ENCODE data around the gene FRAS1.

Gene FRAS1

DNA sequence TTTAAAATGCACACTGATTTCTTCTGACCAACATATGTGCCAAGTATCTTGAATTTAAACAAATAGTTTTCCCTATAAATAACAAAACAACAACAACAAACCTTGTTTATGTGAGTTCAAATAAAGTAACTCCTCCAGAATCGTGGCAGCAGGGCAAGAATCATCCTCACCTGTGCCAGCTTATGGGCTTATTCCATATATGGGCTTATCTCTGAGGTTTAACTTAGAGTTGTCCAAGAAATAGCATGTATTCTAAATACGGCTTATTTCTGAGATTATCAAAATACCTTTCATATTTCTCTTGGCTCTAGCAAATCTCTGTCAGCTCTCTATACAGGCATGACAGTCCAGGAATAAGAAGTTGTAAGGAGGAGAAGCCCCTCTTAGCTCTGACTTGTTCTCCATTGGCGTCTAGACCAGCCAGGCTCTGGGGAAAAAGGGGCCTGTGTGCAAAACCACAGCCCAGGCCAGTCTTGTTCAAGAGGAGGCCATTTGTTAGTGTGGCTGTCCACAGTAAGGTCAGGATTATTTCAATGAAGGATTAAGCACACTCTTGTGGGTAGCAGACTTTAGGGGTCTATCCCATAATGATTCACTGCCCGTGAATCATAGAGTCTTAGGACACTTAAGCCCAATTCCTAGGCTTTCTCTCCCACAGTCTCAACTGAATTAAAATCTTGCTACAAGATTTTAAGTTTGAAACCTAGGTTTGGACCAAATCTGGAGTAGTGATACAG is 63.2 kb downstream of the FRAS1 start:
- DNase-seq = no peak

DNA sequence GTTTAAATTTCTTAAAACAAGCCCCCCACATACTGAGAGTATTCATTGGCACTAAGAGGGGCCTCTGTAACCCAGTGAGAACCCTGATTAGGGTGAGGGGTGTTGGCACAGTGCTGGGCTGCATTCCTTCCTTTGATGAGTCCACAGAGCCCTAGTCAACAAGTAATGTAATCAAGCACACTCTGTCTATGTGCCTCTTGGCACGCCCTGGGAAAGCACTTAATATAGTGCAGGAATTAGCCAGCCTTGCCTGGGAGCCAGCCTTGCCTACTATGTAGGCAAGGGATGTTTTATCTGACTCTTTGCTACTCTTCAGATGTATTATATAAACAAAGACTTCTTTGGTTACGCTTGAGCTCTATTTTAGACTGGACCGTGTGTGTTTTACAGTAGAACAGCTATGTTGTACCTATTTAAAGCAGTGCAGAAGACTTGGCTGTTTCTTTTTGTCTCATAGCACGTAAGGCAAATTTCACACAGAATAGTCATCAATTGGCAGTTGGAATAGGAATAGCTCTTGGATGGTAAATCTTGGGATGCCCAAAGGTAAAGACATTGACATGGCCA is 64.3 kb downstream of the FRAS1 start:
- DNase-seq = no peak

DNA sequence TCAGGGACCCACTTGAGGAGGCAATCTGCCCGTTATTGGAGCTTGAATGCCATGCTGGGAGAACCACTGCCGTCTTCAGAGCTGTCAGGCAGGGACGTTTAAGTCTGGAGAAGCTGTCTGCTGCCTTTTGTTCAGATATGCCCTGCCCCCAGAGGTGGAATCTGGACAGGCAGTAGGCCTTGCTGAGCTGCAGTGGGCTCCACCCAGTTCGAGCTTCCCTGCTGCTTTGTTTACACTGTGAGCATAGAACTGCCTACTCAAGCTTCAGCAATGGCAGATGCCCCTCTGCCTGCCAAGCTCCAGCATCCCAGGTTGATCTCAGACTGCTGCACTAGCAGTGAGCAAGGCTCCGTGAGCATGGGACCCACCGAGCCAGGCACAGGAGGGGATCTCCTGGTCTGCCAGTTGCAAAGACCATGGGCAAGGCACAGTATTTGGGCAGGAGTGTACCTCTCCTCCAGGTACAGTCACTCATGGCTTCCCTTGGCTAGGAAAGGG is 68.8 kb downstream of the FRAS1 start:
- peak; percentile 11 for DNase-seq

DNA sequence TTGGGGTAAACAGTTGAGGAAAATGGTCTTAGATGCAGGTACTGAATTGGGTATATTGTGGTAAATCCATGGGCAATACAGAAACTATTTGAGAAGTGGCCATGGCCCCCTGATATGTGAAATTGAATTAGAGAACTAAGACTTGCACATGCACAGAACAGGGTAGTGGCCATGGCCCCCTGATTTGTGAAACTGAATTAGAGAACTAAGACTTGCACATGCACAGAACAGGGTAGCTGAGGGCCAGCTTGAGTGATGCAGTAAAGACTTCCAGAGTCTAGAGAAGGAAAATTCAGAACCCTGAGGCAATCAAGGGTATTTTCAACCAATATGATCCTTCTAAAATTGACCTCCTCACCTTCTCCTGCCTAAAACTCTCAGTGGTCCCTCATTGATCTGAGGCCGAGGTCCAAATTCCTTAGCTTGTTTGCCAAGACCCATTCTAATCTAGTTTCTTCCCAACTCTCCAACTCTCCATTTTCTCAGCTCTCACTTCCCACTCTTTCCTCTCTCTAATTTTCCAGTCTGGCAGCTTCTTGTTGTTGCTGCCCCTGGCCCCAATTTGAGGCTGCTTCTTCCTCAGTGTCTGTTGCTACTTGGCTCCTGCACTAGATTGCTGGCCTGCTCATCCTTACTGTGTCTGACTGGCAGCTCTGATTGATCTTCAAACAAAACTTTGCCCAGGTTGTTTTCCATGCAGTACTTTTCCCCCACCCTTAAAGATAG is 72.4 kb downstream of the FRAS1 start:
- DNase-seq = no peak

DNA sequence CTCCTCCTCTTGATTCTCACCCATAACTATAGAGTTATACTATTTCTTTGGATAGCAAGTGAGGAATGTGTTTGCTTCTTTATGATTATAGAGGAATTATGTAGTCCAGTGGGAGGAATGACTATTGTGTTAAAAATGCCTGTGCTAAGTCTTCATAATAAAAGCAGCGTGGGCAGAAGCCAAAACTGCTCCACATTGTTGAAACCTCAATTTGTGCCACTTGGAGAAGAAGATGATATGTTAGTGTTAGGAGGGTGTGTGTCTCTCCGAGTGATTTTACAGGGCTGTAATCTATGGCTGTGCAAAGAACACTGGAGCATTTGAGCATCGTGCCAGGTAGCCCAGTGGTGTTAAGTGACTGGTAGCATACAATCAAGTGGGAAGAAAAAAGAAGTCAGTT is 74.3 kb downstream of the FRAS1 start:
- DNase-seq = peak; percentile 77

DNA sequence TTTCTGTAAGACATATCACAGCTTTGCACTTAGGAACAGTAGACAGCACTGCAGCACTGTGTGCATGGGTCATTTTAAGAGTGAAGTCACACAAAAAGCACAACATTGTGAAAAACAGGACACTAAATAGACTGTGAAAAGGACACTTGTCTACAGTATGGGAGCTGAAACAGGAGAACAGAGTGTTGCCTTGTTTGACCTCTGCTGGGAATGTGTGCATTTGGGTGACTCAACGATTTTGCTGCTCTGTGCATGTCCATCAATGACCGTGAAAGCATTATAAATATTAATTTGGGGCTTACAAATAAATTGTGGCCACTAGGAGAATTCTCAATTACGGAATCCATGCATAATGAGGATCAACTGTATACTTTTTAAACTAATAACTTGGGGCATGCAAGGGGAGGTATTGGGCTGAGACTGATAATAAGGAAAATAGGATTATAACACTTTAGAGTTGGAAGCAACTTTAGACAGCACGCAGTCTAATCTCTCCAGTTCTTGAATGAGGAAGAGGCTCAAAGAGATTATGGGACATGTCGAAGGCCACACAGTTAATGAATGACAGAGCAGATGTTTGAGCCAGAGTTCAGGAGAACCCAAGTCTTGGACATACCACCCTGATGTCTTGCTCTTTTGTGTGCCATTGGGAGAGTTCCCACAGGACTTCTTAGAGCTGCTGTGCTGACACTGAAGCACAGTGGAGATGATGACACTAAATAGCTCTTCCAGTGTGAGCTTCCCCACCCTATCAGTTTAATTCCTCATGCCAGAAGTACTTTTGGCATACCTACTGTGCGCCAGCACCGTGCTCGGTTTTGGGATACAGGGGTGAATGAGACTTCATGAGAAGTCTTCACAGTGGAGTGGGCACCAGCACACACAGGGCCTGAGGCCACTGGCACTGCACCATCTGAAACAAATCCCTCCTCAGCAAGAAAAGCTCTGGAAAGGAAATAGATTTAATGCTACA is 79.3 kb downstream of the FRAS1 start:
- no peak for DNase-seq

DNA sequence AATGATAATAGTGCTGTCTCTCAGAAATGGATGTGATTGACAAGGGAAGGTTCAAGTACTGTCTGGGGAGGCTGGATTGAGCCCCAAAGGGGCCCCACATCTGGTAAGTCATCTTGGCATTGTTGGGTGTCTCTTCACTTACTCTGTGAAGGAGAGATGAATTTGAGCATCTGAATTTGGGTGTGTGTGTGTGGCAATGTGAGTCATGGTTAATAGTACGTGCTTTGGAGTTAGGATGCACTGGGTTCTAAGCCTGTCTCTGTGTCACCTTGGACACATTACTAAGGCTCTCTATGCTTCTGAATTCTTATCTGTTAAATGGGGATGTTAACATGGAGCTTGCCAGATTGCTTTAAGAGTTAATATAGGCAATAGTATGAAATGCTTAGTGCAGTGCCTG is 80.4 kb downstream of the FRAS1 start:
- DNase-seq = no peak

DNA sequence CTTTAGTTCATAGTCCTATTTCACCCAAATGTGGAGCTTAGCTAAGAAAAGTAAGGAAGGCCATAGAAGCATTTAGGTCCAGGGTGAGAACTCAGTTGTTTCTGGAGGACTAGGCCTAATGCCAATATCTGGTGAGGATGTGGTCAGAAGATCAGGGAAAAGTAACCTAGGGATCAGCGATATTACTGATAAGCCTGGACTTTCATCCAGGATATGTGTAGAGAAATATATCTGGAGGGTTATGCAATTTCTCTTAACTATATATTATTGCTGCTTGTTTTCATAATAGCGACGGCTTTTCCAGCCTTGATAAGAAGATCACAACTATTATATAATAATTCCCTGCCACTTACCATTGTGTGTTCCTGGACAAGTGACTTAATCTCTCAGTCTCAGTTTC is 81.1 kb downstream of the FRAS1 start:
- no peak for DNase-seq

DNA sequence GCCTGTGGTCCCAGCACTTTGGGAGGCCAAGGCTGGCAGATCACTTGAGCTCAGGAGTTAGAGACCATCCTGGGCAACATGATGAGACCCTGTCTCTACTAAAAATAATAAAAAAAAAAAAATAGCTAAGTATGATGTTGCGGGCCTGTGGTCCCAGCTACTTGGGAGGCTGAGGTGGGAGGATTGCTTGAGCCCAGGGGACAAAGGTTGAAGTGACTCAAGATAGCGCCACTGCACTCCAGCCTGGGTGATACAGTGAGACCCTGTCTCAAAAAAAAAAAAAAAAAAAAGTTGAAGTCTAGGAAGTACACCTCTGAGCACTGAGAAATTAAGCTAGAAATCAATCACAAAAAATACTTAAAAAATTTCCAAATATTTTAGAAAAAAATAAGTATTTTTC is 86.5 kb downstream of the FRAS1 start:
- no peak for DNase-seq

DNA sequence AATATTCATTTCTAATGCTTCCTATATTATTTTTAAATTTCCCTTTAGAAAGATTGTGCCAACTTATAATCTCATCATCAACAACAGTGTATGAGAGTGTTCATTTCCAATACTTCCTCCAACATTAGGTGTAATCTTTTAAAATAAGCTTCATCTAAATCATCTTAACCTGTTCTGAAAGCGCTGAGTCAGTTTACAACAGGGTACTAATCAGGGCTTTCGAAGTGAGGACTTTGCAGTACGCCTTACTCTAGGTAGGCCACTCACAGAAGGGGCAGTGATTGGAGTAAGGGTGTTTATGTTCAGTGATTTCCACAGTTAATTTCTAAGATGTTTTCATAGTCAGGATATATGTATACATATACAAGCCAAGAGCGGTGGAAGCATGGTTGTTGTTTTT is 87.9 kb downstream of the FRAS1 start:
- no peak for DNase-seq

DNA sequence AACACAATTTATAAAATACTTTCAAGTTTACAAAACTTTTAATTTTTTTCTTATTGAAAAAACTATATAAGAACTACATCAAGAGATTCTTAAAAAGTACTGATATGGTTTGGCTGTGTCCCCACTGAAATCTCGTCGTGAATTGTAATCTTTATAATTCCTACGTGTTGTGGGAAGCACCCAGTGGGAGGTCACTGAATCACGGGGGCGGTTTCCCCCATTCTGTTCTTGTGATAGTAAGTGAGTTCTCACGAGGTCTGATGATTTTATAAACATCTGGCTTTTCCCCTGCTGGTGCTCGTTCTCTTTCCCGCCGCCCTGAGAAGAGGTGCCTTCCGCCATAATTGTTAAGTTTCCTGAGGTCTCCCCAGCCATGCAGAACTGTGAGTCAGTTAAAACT is 88.5 kb downstream of the FRAS1 start:
- DNase-seq = no peak

DNA sequence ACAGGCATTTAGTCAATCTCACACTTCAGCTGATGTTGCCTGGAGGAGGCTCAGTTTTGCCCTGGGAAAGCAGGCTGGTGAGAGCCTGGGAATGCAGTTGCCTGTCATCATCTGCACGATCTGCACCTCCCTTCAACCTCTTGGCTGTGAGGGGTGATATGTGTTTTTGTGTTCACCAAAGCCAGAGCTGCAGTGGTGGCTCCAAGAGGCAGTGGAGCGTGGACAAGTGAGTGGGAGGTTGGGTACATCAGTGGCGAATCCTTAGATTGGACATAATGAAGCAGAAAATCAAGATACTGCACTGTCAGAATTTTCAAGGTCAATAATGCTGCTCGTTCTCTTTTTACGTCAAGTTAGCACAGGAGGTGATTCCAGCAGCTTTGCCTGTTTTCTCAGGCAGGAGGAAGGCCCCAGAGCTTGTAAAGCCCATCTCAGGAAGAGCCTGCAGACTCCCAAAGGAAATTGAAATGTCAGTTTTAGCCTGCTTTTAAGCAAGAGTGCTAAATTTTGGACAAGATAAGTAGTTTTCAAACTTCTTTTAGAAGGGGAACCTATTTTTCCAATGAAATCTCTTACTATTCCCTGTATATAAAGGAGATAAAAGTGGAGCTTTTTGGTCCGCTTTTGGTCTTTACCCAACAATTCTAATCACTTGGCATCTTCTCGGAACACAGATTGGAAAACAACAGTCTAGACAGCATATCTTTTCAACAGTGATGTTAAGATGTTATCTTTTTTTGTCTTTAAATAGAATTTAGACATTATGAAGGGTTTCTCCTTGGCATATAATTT is 92.8 kb downstream of the FRAS1 start:
- no peak for DNase-seq

DNA sequence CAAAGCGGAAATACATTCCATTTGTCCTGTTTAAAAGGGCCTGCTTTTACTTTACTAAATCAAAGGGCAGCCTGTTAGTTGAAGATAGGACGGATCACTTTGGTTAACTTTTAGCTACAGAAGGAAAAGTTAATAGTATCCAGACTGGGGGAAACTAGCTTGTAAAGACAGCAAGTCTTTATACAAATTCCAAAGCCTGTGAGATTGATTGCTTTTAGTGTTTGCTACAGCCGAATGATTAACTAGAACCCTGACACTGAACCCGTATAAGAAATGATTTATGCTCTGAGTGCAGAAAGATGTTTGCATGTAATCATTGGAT is 93.4 kb downstream of the FRAS1 start:
- DNase-seq = no peak

DNA sequence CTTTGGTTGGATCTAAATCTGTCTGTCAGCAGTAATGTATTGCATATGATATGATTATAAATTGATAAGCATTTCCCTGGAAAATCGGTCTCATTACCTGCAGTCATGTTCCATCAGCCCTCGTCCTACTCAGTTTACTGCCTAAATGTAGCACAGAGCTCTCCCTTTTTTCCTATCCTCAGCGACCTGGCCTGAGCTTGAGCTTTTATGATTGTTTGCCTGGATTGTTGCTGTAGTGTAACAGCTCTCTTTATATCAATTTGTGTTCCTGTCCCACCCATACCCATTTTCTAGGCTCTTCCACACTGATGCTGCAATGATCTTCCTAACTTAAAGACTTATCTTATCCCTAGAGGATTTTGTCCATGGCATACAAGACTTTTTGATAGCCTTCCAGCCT is 95.7 kb downstream of the FRAS1 start:
- no peak for DNase-seq

DNA sequence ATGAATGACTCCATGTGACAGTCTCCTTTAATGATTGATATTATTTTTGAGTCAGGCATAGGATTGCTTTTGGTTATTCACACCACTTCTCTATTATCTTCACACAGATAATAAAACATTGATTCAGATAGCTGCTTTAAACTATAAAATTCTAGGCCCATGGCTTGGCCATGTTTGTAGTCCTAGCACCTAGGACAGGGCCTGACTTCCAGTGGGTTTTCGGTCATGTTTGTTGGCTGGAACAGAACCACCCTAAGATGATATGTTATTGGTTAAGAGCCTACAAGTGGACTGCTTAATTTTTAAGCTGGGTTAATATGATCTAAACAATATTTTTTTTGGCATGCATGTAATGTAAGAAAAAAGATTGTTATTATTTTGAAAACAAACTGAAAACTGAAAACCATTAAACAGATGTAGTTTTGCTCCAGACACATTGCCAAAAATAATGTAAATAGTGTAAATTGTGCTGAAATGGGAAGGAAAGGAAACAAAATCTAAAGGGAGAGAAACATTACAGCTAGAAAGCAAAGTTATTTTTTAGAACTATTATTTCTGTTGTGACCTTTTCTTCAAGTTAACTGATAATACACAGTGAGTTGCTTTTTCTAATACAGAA is 98.0 kb downstream of the FRAS1 start:
- DNase-seq = no peak

DNA sequence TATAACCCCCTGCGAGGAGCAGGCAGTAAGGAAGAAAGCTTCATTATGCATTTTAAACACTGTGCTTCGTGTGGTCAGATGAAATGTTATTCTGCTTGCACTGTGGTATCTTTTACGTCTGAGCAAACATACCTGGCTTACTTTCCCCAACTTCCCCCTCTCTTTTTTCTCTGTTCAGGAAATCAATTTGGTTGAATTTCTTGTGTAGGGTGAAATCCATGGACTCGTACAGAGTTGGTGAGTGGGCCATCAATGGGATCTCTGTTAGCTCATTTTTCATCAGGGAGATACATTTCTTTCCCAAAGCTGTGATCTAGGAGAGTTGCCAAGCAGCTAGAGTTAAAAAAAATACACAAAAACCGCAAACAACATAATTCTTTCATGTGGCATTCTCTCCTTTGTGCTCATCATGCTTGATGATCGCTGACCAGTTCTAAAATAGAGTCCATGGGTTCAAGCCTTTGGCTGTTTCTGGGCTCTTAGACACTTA is 98.5 kb downstream of the FRAS1 start:
- peak; percentile 66 for DNase-seq

DNA sequence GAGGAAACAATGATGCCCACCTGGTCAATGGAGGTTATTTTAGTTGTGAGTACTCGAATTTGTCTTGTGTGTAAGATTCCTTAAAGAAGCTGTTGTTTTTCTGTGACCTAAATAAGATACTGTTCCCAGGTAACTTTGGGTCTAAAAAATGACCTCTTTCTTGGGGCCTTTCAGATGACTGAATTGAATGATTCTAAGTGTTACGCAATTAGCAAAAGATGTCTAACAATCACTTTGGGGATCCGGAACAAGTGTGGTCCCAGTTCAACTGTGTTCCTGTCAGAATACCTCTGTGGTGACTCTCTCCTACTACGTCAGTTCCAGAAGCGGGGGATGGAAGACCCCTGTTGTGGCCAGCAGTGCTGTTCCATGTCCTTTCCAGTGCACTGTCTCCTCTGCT is 99.4 kb downstream of the FRAS1 start:
- no peak for DNase-seq

DNA sequence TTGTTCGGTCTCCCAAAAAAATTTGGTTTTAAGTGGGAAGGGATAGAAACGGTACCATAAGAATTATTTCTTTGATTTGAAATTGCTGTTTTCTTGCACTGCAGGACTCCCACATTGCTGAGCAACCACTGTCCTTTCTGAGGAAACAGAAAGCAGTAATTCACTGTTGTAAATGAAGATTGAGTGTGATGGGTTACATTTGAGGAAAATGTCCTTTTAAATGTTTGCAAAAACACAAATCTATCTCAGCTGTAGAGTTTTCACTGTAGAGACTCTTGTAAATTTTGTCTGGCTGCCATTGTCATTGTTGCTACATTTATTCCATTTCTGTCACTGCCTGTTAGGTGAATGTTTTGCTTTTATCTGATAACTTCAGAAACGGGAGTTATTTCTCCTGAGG is 105.2 kb downstream of the FRAS1 start:
- DNase-seq = no peak

DNA sequence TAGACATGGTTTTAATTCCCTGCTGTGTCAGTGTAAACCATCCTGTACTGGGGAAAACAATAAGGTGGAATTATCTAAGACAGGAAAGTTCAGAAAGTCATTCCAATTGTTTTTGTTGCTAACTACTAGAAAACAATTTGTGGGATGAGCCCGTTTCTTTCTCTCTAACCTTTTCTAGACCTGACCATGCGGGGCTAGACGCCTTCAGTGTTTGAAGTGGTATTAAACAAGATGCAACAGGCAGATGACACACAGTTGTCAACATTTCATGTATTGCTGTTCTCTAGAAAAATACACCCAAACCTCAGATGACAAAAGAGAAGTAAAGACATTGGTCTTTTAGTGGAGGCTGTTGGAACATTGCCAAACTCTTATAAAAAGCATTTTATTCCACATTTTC is 105.7 kb downstream of the FRAS1 start:
- no peak for DNase-seq

DNA sequence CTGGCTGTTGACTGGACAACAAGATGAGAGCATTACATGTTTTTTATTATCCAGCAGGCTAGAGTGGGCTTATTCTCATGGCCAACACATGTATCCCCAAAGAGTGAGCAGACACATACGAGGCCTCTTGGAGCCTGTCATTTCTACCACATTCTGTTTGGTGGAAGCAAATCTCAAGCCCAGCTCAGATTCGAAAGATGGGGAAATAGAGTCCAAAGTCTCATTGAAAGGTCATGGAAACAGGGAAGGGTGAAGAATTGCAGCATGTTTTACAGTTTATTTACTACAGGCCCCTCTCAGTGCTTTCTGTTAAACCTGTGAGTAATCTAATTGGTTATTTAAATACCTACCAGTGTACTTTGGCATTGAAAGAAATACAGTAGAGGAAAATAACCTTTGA is 108.6 kb downstream of the FRAS1 start:
- DNase-seq = no peak

DNA sequence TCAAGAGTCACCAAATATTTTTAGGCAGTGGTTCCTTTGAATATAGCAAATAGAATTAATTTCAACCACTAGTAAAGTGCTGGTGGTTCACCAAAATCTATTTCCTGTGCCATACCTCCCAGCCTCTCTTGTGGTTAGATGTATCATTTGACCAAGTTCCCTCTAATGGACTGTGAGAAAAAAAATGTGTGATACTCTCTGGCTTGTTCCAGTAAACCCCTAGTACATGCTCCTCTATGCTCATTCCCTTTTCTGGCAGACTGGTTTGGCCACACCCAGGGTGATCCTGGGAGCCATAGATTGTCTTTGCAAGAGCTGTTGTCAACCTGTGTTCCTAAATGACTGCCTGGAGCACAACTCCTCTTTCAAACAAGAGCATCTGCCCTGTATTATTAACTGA is 109.5 kb downstream of the FRAS1 start:
- peak; percentile 5 for DNase-seq

Measured in fibroblast of skin of back (primary cell).